H4 (cell line): ENCODE measurements around the gene MED7. TPM values are rescaled to one million over a fixed set of nuclear protein-coding genes. Genes with fewer than 3 reads are reported as not detected.

Experiments used
- DNase-seq: peaks from one replicate; pipeline ENCODE4 v3.0.0-alpha.2; 2015; ENCODE audit warnings: low spot score
- total RNA-seq: library from RNA; depleted of rRNA; stranded (reverse); fragments of >200 nt; shearing (Covaris generic); gene quantifications from 2 replicates; pipeline ENCODE4 v1.2.3, GENCODE V29; 2014; rRNA removed

The MED7 gene
- total RNA-seq, 1 experiment from 2014 or later = 20.0 TPM

GRCh38 chr5:157106630-157107461, 35.8 kb downstream of the MED7 start:
- no peak for DNase-seq

DNA sequence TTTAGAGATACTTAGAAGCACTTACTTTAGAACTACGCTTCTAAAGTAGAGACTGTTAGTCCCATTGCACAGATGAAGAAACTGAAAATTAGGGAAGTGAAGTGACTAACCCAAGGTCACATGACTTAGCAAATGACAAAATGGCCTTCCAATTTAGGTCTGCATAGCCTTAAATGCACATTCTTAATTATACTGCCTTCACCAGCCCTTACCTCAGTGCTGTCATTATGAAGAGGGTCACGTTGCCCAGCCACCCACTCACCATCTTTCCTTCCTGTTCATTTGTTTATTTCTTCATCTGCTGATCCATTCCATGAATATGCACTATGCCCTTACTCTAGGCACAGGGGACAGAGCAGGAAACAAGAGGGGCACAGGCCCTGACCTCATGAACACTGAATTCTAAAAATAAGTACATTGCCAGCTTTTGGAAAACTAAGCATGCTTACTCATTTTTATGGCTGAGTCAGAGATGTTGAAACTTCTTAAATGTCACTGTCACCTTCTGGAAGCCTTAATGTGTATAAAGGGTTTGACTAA, 42.5 kb downstream of the MED7 start:
- peak; percentile 51 for DNase-seq

GRCh38 chr5:157088342-157088990, 54.2 kb downstream of the MED7 start:
- no peak for DNase-seq

Other genes with a start within 250 kb of the MED7 start
- gene TIMD4, start 179.6 kb downstream of the MED7 start, total RNA-seq = not detected in 2 replicates
- gene HAVCR1, start 83.7 kb downstream of the MED7 start, total RNA-seq = 0.04 and 0.29 TPM in 2 replicates
- 0.02 TPM in 1 of 2 replicates, not detected in the other for gene HAVCR2, start 33.8 kb downstream of the MED7 start, total RNA-seq
- gene GARIN3, start 23.4 kb upstream of the MED7 start, total RNA-seq = not detected in 2 replicates
- gene ITK, start 38.0 kb upstream of the MED7 start, total RNA-seq = 0.02 TPM in 1 of 2 replicates, not detected in the other
- gene CYFIP2, start 123.3 kb upstream of the MED7 start, total RNA-seq = 4.5 and 10.6 TPM in 2 replicates